Sciatic nerve (tissue), 2 donors: Measurements from ENCODE around the gene ISYNA1. TPM values are rescaled to one million over a fixed set of nuclear protein-coding genes. Genes with fewer than 3 reads are reported as not detected.
"Not testable (repeated sequence)": the region's sequence is repeated elsewhere in the genome, so short reads cannot be mapped to it uniquely, and the experiment has no call there.

Experiments
- ATAC-seq: fragments of 200-7000 bp; cut with Tn5 transposase; one replicate; pipeline ENCODE4 v1.9.1; 2020; ENCODE audit warnings: mild to moderate bottlenecking, moderate library complexity
- DNase-seq: peaks from one replicate; pipeline ENCODE4 v3.0.0-alpha.2; 2020; ENCODE audit warnings: low spot score
- intact Hi-C: fragments of 100-400 bp; cut with DNase I; formaldehyde crosslinking; loops from one replicate; pipeline ENCODE4 v1.14.2; 2022
- total RNA-seq: library from RNA; stranded (reverse); fragmentation: NEBNext Ultra II Directional; extraction: Animal tissue kit (Norgen Biotek cat#: 25700); gene quantifications from one replicate; pipeline ENCODE4 v1.2.1, GENCODE V29; 2021
- donor health status: DM: no; HTN: no; CAD: no.
- donor health status: DM: no; HTN: no; CAD: no.

ISYNA1 gene
- total RNA-seq, 1 donor from 2014 or later = 112 TPM

DNA sequence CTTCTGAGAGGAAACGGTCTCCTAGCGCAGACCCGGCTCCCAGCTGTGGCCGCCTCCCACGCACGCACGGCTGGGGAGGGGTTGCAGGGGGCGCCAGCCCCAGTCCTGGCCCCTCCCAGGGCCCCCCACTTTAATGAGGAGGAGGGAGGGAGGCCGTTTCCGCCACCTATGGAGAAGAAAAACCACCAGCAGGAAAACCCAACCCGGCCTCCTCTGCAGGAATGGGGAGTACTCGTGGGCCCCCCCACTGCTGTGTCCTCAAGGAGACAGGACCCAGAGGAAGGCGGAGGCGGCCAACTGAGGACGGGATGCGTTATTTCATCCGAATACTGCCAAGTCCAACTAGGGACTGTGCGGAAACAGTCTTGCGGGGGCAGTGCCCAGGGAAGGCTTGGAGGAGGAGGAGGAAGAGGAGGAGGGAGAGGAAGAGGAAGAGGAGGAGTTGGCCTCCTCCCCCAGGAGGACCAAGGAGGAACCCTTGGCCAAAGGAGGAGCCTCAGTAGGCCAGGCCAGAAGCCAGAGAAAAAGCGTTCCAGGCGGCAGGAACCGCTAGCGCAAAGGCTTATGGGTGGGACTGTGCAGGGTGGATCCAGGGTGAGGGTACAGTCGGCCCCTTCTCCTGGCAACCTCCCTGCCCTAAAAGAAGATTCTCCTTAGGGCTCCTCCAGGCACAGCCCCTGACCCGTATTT, 22.6 kb downstream of the ISYNA1 start:
- ATAC-seq = peak; percentile 60
- intact Hi-C loops = no loop called here
- peak; percentile 90 for DNase-seq

GRCh38 chr19:18414504-18415177, 23.3 kb downstream of the ISYNA1 start:
- intact Hi-C loops = loop anchor here (5.0 kb wide), 1 partner anchor 67 kb away; no protein-coding TSS in a partner anchor
- ATAC-seq = no peak

GRCh38 chr19:18412610-18413239, 25.2 kb downstream of the ISYNA1 start:
- no peak for ATAC-seq
- intact Hi-C loops = loop anchor here (5.0 kb wide), 1 partner anchor 65 kb away; no protein-coding TSS in a partner anchor
- DNase-seq = peak; percentile 59

More at GRCh38 chr19:18414504-18415177, 23.3 kb downstream of the ISYNA1 start:
- DNase-seq = peak; percentile 71

GRCh38 chr19:18408053-18408476, 29.9 kb downstream of the ISYNA1 start:
- intact Hi-C loops = no loop called here
- DNase-seq (peak; percentile 68), ATAC-seq (no peak)

DNA sequence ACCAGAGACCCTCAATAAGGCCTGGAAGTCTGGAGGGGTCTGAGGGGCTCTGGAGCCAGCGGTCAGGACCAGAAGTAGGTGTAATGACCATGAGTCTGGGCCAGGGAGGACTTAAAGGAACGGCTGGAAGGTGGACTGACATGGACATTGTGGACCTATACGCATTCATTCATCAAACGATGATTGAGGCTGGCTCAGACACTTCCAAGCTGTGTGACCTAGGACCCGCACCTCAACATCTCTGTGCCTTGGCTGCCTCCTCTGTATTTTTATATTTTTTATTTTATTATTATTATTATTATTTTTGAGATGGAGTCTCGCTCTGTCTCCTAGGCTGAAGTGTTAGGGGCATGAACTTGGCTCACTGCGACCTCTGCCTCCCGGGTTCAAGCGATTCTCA, 31.2 kb downstream of the ISYNA1 start:
- intact Hi-C loops = no loop called here
- ATAC-seq = no peak
- DNase-seq = no peak

GRCh38 chr19:18405754-18406153, 32.2 kb downstream of the ISYNA1 start:
- intact Hi-C loops = not testable (repeated sequence)

GRCh38 chr19:18402455-18403248, 35.3 kb downstream of the ISYNA1 start:
- intact Hi-C loops, DNase-seq, ATAC-seq: not testable (repeated sequence)

More at GRCh38 chr19:18405754-18406153, 32.2 kb downstream of the ISYNA1 start:
- ATAC-seq, DNase-seq: not testable (repeated sequence)

DNA sequence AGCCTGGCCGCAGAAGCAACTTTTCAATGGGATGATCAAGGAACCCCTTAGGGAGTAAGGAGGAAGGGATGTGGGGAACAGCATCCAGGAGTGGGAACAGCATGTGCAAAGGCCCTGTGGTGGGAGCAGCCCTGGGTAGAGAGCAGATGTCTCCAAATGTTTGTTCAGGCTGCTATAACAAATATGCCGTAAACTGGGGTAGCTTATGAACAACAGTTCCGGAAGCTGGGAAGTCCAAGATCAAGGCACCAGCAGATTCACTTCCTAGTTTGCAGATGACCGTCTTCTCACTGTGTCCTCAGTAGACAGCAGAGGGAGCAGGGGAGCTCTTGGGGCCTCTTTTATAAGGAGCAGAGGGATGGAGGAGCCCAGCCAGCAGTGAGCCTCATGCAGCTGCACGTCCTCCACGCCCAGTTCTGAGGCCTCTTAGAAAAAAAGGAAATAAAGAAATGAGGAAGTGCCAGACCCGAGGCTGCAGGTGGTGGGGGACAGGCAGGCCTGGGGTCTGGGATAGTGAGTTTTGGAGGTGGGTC, 36.3 kb downstream of the ISYNA1 start:
- intact Hi-C loops = no loop called here
- peak; percentile 89 for ATAC-seq
- DNase-seq = peak; percentile 79

DNA sequence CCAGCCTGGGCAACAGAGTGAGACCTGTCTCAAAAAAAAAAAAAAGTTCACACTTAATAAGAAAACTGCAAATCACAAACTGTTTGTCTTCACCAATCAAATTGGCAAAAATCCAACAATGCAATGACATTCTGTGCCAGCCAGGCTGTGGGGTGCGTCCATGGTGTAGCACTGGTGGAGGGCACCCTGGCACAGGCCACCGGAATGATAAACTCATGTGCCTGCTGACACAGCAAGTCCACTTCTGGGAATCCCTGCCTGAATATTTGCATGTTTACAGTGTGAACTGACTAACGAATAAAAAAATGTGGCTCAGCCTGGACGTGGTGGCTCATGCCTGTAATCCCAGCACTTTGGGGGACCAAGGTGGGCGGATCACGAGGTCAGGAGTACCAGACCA, 38.9 kb downstream of the ISYNA1 start:
- intact Hi-C loops = no loop called here
- DNase-seq (no peak), ATAC-seq (no peak)

DNA sequence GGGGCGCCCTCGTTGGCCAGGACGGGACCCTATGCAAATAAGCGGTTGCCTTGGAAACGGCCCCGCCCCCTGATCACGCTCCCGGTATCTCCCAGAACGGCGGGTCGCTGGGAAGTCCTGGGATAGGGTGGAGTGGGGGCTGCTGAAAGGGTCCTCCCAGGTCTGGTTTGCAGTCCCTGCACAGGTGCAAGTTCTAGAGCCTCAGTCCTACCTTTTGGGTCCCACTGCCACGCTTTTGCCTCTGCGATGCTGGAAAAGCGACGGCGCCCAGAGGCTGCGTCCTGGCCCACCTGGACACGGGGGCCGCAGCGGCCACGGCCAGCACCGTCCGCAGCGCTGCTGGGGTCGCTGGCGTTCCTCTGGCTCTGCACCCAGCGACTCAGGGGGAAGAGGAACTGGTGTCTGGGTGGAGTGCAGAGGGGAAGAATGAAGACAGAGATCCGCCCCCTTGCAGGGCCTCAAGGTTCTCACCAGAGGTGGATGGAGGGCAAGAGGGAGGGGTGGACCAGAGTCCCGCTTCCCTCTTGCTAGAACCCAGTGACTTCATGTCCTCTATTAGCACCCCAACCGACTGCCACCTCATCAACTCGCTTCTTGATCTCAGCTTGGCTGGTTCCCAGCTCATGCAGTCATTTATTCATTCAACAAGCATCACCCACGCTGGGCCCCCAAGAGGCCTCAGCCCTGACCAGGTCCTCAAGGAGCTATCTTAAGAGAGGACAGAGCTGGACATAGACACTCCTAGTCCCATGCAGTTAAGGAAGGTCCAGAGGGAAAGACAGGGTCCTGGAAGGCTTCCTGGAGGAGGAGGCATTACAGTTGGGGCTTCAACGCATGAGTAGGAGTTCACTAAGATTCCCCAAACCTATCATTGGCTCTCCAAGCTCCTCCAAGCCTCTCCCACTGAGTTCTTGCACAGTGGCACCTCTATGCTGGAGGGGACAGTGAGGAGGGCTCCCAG, 40.4 kb downstream of the ISYNA1 start, which contains the start of gene LRRC25:
LRRC25 (minus strand) TSS at position 381 of the 961 bp plus-strand sequence. CDS start 659 bp downstream, outside the sequence.
- peak; percentile 64 for ATAC-seq
- peak; percentile 70 for DNase-seq
- intact Hi-C loops = no loop called here

DNA sequence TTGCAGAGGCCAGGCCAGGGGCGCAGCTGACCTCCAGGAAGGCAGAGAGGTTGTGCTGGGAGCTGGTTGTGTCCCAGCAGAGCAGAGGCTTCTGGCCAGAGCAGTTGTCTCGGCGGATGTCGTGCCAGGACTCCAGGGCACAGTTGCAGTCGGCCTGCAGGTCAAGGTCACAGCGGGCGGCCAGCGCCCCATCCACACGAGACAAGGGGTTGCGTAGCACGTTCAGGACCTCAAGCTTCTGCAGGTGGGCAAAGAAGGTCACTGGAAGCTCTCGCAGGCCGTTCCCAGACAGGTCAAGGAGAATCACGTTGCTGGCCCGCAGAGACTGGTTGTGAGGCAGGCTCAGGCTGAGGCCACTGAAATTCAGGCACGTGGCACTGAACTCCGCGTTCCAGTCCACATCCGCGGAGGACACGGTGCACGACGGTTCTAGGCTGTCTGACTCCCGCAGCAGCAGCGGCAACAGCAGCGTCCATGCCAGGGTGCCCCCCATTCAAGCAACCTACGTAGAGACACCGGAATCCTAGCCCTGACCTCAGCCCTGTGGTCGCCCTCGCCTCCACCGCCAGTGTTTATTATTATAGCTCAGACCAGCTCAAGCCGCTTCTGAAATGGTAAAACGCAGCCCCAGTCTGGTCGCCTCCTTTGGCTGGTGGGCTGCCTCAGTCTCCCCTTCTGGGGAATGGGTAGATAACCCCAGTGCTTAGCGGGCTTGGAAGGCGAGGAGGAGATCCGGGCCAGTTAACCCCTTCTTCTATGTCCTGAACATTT, 41.3 kb downstream of the ISYNA1 start:
- intact Hi-C loops = no loop called here
- ATAC-seq (no peak), DNase-seq (no peak)

DNA sequence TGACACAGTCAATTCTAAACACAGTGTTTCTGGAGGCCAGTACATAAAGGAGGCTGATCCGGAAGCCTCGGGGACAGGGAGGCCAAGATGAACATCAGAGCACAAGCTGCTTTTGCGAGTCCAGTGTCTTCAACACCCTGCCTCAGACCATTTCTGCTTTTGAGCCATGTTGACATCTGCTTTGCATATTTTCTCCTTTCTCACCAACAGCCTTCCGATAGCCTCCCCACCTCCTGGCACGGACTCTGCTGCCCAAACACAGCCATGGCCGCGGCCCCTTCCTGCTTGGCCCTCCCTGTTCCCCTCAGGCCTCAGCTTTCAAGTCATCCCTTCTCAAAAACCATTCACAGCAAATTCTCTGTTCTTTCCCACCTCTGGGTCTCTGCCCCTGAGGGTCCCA, 44.1 kb downstream of the ISYNA1 start:
- intact Hi-C loops = no loop called here
- ATAC-seq (peak; percentile 5), DNase-seq (no peak)

GRCh38 chr19:18392926-18393325, 45.0 kb downstream of the ISYNA1 start:
- intact Hi-C loops = no loop called here
- ATAC-seq = no peak

GRCh38 chr19:18392417-18392816, 45.5 kb downstream of the ISYNA1 start:
- intact Hi-C loops = no loop called here
- no peak for DNase-seq
- ATAC-seq = peak; percentile 55

More at GRCh38 chr19:18392926-18393325, 45.0 kb downstream of the ISYNA1 start:
- DNase-seq = no peak

GRCh38 chr19:18391509-18392075, 46.3 kb downstream of the ISYNA1 start:
- DNase-seq = no peak
- no peak for ATAC-seq
- intact Hi-C loops = no loop called here

DNA sequence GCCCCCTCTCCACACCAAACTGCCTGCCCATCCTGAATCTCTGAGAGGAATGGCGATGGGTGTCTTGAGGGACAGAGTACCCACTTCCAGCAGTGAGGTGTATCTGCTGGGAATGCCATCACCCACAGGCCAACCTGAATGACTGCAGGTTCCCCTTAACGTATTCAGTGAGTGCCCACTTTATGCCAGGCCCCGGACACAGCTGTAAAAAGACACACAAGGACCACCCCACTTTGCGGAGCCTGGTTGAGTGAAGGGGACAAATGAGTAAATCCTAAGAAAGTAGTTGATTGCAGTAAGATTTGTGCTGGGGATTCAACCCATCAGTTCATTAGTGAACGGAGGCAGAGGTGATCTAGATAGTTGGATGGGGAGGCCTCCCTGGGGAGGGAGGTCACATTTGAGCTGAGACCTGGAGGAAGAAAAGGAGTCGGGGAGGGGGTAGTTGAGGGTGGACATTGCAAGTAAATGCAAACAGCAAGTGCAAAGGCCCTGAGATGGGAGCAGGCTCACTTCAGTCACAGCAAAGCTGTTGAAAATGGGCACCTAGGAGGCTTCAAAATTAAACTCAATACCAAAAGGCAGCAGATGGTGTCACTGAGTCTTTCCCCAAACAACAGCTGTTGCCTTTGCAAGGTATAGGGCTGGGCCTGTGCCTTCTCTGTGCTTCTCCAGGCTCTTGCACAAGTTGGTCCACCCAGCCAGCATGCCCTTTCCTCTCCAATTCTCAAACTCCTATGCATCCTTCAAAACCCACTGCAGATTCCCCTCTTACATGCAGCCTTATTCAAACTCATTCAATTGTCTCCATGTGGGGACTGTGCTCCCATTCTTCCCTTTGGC, 47.6 kb downstream of the ISYNA1 start:
- ATAC-seq = no peak
- no peak for DNase-seq
- intact Hi-C loops = no loop called here
